GM12878 (cell line): ENCODE data around the gene CCL22. TPM values are rescaled to one million over a fixed set of nuclear protein-coding genes. Genes with fewer than 3 reads are reported as not detected.

Source experiments
- ATAC-seq: fragments of 200-7000 bp; cut with Tn5 transposase; 3 replicates; pipeline ENCODE4 v1.9.1; 2020; ENCODE audit warnings: mild to moderate bottlenecking, moderate library complexity
- Bru-seq: library from RNA; stranded (reverse); fragments of 400-500 nt; gene quantifications from one replicate; lab custom pipeline; 2021; lab: Mats Ljungman, UMichigan
- BruChase-seq, 2 experiments: library from RNA; stranded (reverse); fragments of 400-500 nt; gene quantifications; one replicate each; lab custom pipeline; 2021; lab: Mats Ljungman, UMichigan
- BruUV-seq: library from RNA; stranded (reverse); fragments of 400-500 nt; replicated peaks from 2 replicates; lab custom pipeline; 2021; lab: Mats Ljungman, UMichigan
- CTCF ChIA-PET: fragments of 300-600 bp; sonication (Branson Sonifier 250); formaldehyde crosslinking; extraction: SDS; loops from one replicate; lab custom pipeline; 2021; ENCODE audit warnings: inconsistent platforms; lab: Yijun Ruan, JAX
- POLR2A ChIA-PET: fragments of 350-600 bp; formaldehyde crosslinking; extraction: SDS; loops from one replicate; lab custom pipeline; 2021; ENCODE audit warnings: inconsistent platforms; lab: Charles Lee
- RAD21 ChIA-PET: fragments of 300-600 bp; sonication (Branson Sonifier 250); formaldehyde crosslinking; loops from one replicate; lab custom pipeline; 2023; ENCODE audit warnings: antibody characterized with exemption; ENCODE audit not compliant: unreplicated experiment; lab: Charles Lee
- SMC1A ChIA-PET: fragments of 300-600 bp; sonication (Branson Sonifier 250); formaldehyde crosslinking; loops from one replicate; lab custom pipeline; 2023; ENCODE audit not compliant: unreplicated experiment, uncharacterized antibody; lab: Charles Lee
- DNase-seq: peaks from one replicate; pipeline ENCODE4 v3.0.0-alpha.2; 2011; ENCODE audit warnings: low read depth, low spot score
- FAIRE-seq: peaks from 3 replicates; lab custom pipeline; 2011; peaks lifted over from hg19 to GRCh38; lab: Jason Lieb, UNC
- H2AFZ ChIP-seq: 2 replicates; pipeline ENCODE4 v1.6.0; 2011; ENCODE audit warnings: low read depth, low read length, control low read depth; ENCODE audit not compliant: control insufficient read depth
- H3K27ac ChIP-seq: 2 replicates; pipeline ENCODE4 v1.5.1; 2011; ENCODE audit warnings: control low read depth; ENCODE audit not compliant: control insufficient read depth, insufficient read depth
- H3K27me3 ChIP-seq, 2 experiments: replicated peaks in 1 of 2; 2 replicates each; pipeline versions ENCODE4 v1.6.0 to v1.6.1; 2011; ENCODE audit warnings: low read length in 1 of 2; ENCODE audit not compliant: control insufficient read depth in 2 of 2, insufficient read depth in 2 of 2
- H3K36me3 ChIP-seq, 2 experiments: 2 replicates each; pipeline ENCODE4 v1.5.1; 2011; ENCODE audit warnings: low read length in 1 of 2; ENCODE audit not compliant: control insufficient read depth in 2 of 2, insufficient read depth in 2 of 2
- H3K4me1 ChIP-seq: 2 replicates; pipeline ENCODE4 v1.6.1; 2011; ENCODE audit warnings: mild to moderate bottlenecking, low read length, moderate library complexity, mixed read lengths; ENCODE audit not compliant: control insufficient read depth, insufficient read depth
- H3K4me2 ChIP-seq: 2 replicates; pipeline ENCODE4 v1.6.0; 2011; ENCODE audit warnings: control low read depth; ENCODE audit not compliant: control insufficient read depth, insufficient read depth
- H3K4me3 ChIP-seq: fragments of 200-600 bp; sonication (generic); 2 replicates; pipeline ENCODE4 v1.5.1; 2016
- H3K79me2 ChIP-seq: 2 replicates; pipeline ENCODE4 v1.6.0; 2011; ENCODE audit warnings: low read length; ENCODE audit not compliant: control insufficient read depth, insufficient read depth
- H3K9ac ChIP-seq: 2 replicates; pipeline ENCODE4 v1.8.0; 2011; ENCODE audit warnings: low read length, control low read depth, mixed read lengths; ENCODE audit not compliant: control insufficient read depth, insufficient read depth
- H3K9me3 ChIP-seq: replicated peaks from 3 replicates; pipeline ENCODE4 v1.5.1; 2011; ENCODE audit warnings: mild to moderate bottlenecking, low read length; ENCODE audit not compliant: control insufficient read depth, insufficient read depth
- H4K20me1 ChIP-seq: 2 replicates; pipeline ENCODE4 v1.6.0; 2011; ENCODE audit not compliant: control insufficient read depth, insufficient read depth
- BRCA1 ChIP-seq: IDR thresholded peaks from 2 replicates; pipeline ENCODE4 v1.6.1; 2011; ENCODE audit warnings: low read depth, low read length, improper control_type of control experiment
- EZH2 ChIP-seq: IDR thresholded peaks from 2 replicates; pipeline ENCODE4 v1.6.1; 2012; ENCODE audit warnings: low read depth, mild to moderate bottlenecking, control low read depth, inconsistent platforms, low read length, borderline replicate concordance; ENCODE audit not compliant: control insufficient read depth
- IRF4 ChIP-seq: IDR thresholded peaks from 2 replicates; pipeline ENCODE4 v1.6.1; 2011; ENCODE audit warnings: low read depth, low read length
- KLF5 ChIP-seq: fragments of 450-650 bp; IDR thresholded peaks from 2 replicates; pipeline ENCODE4 v1.6.1; 2014; ENCODE audit warnings: mild to moderate bottlenecking; ENCODE audit not compliant: partially characterized antibody
- POLR2A ChIP-seq: IDR thresholded peaks from 2 replicates; pipeline ENCODE4 v1.6.1; 2011; ENCODE audit warnings: low read depth, mild to moderate bottlenecking, low read length
- RELA ChIP-seq: fragments of 450-650 bp; IDR thresholded peaks from 2 replicates; pipeline ENCODE4 v1.8.0; 2014; ENCODE audit warnings: borderline replicate concordance; ENCODE audit not compliant: partially characterized antibody
- RFX5 ChIP-seq: IDR thresholded peaks from 2 replicates; pipeline ENCODE4 v1.6.1; 2011; ENCODE audit warnings: low read depth, low read length, improper control_type of control experiment
- STAT1 ChIP-seq: fragments of 450-650 bp; conservative IDR thresholded peaks from 2 replicates; pipeline ENCODE4 v1.6.1; 2014; ENCODE audit warnings: antibody characterized with exemption, mild to moderate bottlenecking
- TARDBP ChIP-seq: IDR thresholded peaks from 2 replicates; pipeline ENCODE4 v1.6.1; 2016; ENCODE audit warnings: borderline replicate concordance
- WGBS: methylation state at CpG from one replicate; pipeline ENCODE4 v1.1.6; 2016; ENCODE audit warnings: low lambda C conversion rate; ENCODE audit not compliant: insufficient replicate concordance, insufficient coverage; ENCODE audit errors: missing lambda C conversion rate; 5-methylcytosine and 5-hydroxymethylcytosine counted together
- in situ Hi-C: fragments of 300-500 bp; cut with MboI; formaldehyde crosslinking; loops from 9 replicates; pipeline ENCODE4 v1.14.3; 2018; ENCODE audit warnings: mixed read lengths
- intact Hi-C: fragments of 100-400 bp; cut with micrococcal nuclease; formaldehyde crosslinking; loops from one replicate; pipeline ENCODE4 v1.14.2; 2022; ENCODE audit not compliant: unreplicated experiment
- long read RNA-seq, 2 experiments: library from polyadenylated mRNA; unstranded; transcript quantifications; one replicate each; pipeline ENCODE4 v2.0.0, GENCODE V29; 2019 to 2020
- polyA minus RNA-seq, 3 experiments: library from RNA; depleted of rRNA, polyadenylated mRNA; stranded (reverse); fragments of >200 nt; gene quantifications; 2 replicates each; pipeline ENCODE4 v1.2.3, GENCODE V29; 2011
- polyA plus RNA-seq, 11 experiments: library from polyadenylated mRNA; depleted of rRNA in 4 of 11; unstranded in 6 of 11; stranded (reverse) in 5 of 11; fragments of >200 nt; fragmentation: Nextera tagmentation in 4 of 11; fragmentation: Illumina TruSeq in 1 of 11; extraction: Ambion mirVana in 4 of 11; extraction: Trizol in 1 of 11; gene quantifications; 1 replicate in 1 of 11; 2 replicates in 10 of 11; pipeline versions ENCODE4 v1.2.1 to v1.2.3, GENCODE V29; 2011 to 2016; ENCODE audit warnings: inconsistent platforms in 2 of 11, missing spikeins in 2 of 11, low read depth in 1 of 11
- total RNA-seq, 4 experiments: library from RNA; depleted of rRNA in 3 of 4; stranded (reverse); fragments of >200 nt in 3 of 4; fragmentation: Illumina TruSeq in 1 of 4; extraction: Trizol in 1 of 4; gene quantifications; 2 replicates each; pipeline versions ENCODE4 v1.2.1 to v1.2.3, GENCODE V29; 2013 to 2021
- TF ChIP-seq, protein P1 (sequence below): IDR thresholded peaks from 2 replicates; pipeline ENCODE4 v1.6.1; 2012; ENCODE audit warnings: low read depth, low read length, improper control_type of control experiment
- TF ChIP-seq, protein P2 (sequence below): fragments of 450-650 bp; IDR thresholded peaks from 2 replicates; pipeline ENCODE4 v1.6.1; 2017; ENCODE audit warnings: mild to moderate bottlenecking
- TF ChIP-seq, protein P3 (sequence below): IDR thresholded peaks from 2 replicates; pipeline ENCODE4 v1.6.1; 2012; ENCODE audit warnings: low read length, inconsistent platforms
- TF ChIP-seq, protein P4 (sequence below): IDR thresholded peaks from 2 replicates; pipeline ENCODE4 v1.6.1; 2011; ENCODE audit warnings: low read depth, mild to moderate bottlenecking, low read length, moderate library complexity, borderline replicate concordance; ENCODE audit errors: extremely low read depth

The CCL22 gene, protein sequence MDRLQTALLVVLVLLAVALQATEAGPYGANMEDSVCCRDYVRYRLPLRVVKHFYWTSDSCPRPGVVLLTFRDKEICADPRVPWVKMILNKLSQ
- 217 and 243 TPM in 2 replicates for total RNA-seq (2013; cell fraction: nucleolus; rRNA removed)
- total RNA-seq (2014; rRNA removed): 114 and 118 TPM in 2 replicates
- 132 and 137 TPM in 2 replicates for total RNA-seq (2014; rRNA removed; fragmentation: Illumina TruSeq; extraction: Trizol)
- 704 and 775 TPM in 2 replicates for total RNA-seq (2021)
- polyA plus RNA-seq (2011; ENCODE audit: low read depth): 191 TPM
- polyA plus RNA-seq (2011; rRNA removed): 14.5 and 38.0 TPM in 2 replicates
- polyA plus RNA-seq (2011; cell fraction: cytosol; rRNA removed): 34.6 and 58.9 TPM in 2 replicates
- 20.6 TPM in 2 replicates for polyA plus RNA-seq (2011; cell fraction: nucleus; rRNA removed)
- polyA plus RNA-seq (2012): 240 and 288 TPM in 2 replicates
- polyA plus RNA-seq (2014; fragmentation: Illumina TruSeq; extraction: Trizol): 508 and 540 TPM in 2 replicates
- polyA plus RNA-seq (2014; fragmentation: Nextera tagmentation; extraction: Ambion mirVana): 100 to 1,000 TPM; 581 to 591 TPM
- polyA plus RNA-seq (2014; rRNA removed): 221 and 240 TPM in 2 replicates
- polyA plus RNA-seq (2016; fragmentation: Nextera tagmentation; extraction: Ambion mirVana): 100 to 1,000 TPM; 347 to 350 TPM
- 35.3 and 36.7 TPM in 2 replicates for polyA minus RNA-seq (2011; rRNA and poly(A)+ RNA removed)
- 35.0 and 39.2 TPM in 2 replicates for polyA minus RNA-seq (2011; cell fraction: cytosol; rRNA and poly(A)+ RNA removed)
- 4.6 and 6.1 TPM in 2 replicates for polyA minus RNA-seq (2011; cell fraction: nucleus; rRNA and poly(A)+ RNA removed)
- percentile 99 among the genes with signal in this experiment for Bru-seq, nascent RNA
- BruChase-seq, experiment 1, labeled RNA remaining after a 6-hour chase: percentile 100 among the genes with signal in this experiment
- percentile 100 among the genes with signal in this experiment for BruChase-seq, experiment 2, labeled RNA remaining after a 2-hour chase
- long read RNA-seq, experiment 1, transcript CCL22-201 (3 exons, 2,929 nt): major isoform, 127 of 204 reads
- long read RNA-seq, experiment 1, partial matches to known transcripts: 59 of 204 reads
- long read RNA-seq, experiment 1, other reads (novel, unspliced or antisense): 18 of 204 reads
- long read RNA-seq, experiment 2, partial matches to known transcripts: 1 of 99 reads
- long read RNA-seq, experiment 2, other reads (novel, unspliced or antisense): 97 of 99 reads

DNA sequence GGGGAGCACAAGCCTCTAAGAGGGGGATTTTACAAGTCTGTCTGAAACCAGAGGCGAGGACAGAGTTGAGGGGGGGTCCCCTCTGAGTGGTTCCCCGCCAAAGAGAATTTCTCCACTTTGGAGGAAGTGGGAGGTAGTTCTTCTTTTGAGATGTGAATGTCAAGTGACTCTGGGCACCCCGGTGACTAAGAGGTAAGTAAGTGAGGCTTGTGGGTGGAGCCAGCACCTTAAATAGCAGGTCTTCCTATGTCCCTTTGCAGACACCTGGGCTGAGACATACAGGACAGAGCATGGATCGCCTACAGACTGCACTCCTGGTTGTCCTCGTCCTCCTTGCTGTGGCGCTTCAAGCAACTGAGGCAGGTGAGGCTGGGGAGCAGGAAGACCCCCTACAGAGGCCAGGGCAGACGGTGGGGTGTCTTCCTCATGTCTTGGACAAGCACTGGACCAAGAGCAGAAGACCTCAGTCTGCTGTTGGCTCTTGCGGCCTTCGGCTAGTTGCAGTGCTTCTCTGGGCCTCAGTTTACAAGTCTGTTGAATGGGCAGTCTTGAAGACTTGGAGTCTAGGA, at the start of gene CCL22:
TSS of gene CCL22 (plus strand) at position 257 of the 569 bp plus-strand sequence. CDS start at position 291, 34 bp downstream.
- ChIA-PET RAD21 (interaction anchor here (1.1 to 3.4 kb wide), 6 partner anchors 12 to 58 kb away, joined by 4 to 15 read pairs (median 8); partner anchors contain the start of gene CX3CL1), SMC1A (interaction anchor here (0.9 to 4.2 kb wide), 5 partner anchors 11 to 44 kb away, joined by 3 to 26 read pairs (median 5); no protein-coding TSS in a partner anchor), POLR2A (interaction anchor here (1.3 to 1.7 kb wide), 4 partner anchors 9 to 58 kb away, joined by 3 to 5 read pairs (median 4); no protein-coding TSS in a partner anchor), CTCF (interaction anchor here (1.4 to 3.6 kb wide), 3 partner anchors 19 to 59 kb away, joined by 3 to 19 read pairs (median 15); no protein-coding TSS in a partner anchor)
- no peaks in the 10 kb centered on the region for H4K20me1 ChIP-seq
- H3K27me3 ChIP-seq: no peaks in the 10 kb centered on the region
- peaks cover 23% of the 10 kb centered on the region for H3K4me1 ChIP-seq
- H3K4me3 ChIP-seq: peak within 1 kb of the TSS; percentile 37; the same call in 1 of the 2 replicates
- no peaks in the 10 kb centered on the region for H3K79me2 ChIP-seq
- ATAC-seq (peak; percentile 71), DNase-seq (peak; percentile 45), FAIRE-seq (peak; percentile 83)
- in situ Hi-C loops: no loop called here
- no peak within 1 kb of the TSS for H3K9ac ChIP-seq
- no peaks in the 10 kb centered on the region; a peak in 1 of 4 replicates for H3K36me3 ChIP-seq
- peak within 1 kb of the TSS; percentile 30 for H3K27ac ChIP-seq
- H2AFZ ChIP-seq: peak within 1 kb of the TSS; percentile 44
- WGBS: 18% methylated on average over 9 of the region's 9 CpGs
- H3K4me2 ChIP-seq: peak within 1 kb of the TSS; percentile 52
- H3K9me3 ChIP-seq: no peaks in the 10 kb centered on the region
- BruUV-seq: no TSS peak
- intact Hi-C loops: loop anchor here (1.0 to 5.0 kb wide), 3 partner anchors 17 to 56 kb away; no protein-coding TSS in a partner anchor
- no peak for TF ChIP-seq RFX5
- no peak for TF ChIP-seq EZH2
- TF ChIP-seq, protein P1, sequence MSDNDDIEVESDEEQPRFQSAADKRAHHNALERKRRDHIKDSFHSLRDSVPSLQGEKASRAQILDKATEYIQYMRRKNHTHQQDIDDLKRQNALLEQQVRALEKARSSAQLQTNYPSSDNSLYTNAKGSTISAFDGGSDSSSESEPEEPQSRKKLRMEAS: 0 out of 2 replicates have a peak, but pooled peaks have one; percentile 16
- TF ChIP-seq, protein P2, sequence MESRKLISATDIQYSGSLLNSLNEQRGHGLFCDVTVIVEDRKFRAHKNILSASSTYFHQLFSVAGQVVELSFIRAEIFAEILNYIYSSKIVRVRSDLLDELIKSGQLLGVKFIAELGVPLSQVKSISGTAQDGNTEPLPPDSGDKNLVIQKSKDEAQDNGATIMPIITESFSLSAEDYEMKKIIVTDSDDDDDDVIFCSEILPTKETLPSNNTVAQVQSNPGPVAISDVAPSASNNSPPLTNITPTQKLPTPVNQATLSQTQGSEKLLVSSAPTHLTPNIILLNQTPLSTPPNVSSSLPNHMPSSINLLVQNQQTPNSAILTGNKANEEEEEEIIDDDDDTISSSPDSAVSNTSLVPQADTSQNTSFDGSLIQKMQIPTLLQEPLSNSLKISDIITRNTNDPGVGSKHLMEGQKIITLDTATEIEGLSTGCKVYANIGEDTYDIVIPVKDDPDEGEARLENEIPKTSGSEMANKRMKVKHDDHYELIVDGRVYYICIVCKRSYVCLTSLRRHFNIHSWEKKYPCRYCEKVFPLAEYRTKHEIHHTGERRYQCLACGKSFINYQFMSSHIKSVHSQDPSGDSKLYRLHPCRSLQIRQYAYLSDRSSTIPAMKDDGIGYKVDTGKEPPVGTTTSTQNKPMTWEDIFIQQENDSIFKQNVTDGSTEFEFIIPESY: no peak
- TF ChIP-seq STAT1: no peak
- no peak for TF ChIP-seq BRCA1
- TF ChIP-seq, protein P3, sequence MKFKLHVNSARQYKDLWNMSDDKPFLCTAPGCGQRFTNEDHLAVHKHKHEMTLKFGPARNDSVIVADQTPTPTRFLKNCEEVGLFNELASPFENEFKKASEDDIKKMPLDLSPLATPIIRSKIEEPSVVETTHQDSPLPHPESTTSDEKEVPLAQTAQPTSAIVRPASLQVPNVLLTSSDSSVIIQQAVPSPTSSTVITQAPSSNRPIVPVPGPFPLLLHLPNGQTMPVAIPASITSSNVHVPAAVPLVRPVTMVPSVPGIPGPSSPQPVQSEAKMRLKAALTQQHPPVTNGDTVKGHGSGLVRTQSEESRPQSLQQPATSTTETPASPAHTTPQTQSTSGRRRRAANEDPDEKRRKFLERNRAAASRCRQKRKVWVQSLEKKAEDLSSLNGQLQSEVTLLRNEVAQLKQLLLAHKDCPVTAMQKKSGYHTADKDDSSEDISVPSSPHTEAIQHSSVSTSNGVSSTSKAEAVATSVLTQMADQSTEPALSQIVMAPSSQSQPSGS: peak; percentile 56; the same call in 1 of the 2 replicates
- 0 out of 2 replicates have a peak, but pooled peaks have one; percentile 6 for TF ChIP-seq IRF4
- no peak for TF ChIP-seq KLF5
- TF ChIP-seq RELA: peak; percentile 33
- peak; percentile 89 for TF ChIP-seq POLR2A
- TF ChIP-seq TARDBP: no peak
- TF ChIP-seq, protein P4, sequence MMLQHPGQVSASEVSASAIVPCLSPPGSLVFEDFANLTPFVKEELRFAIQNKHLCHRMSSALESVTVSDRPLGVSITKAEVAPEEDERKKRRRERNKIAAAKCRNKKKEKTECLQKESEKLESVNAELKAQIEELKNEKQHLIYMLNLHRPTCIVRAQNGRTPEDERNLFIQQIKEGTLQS: no peak
